IMR-90 (cell line): ENCODE results near the gene RBFOX1. TPM values are rescaled to one million over a fixed set of nuclear protein-coding genes. Genes with fewer than 3 reads are reported as not detected.

ENCODE experiments used
- ATAC-seq: fragments of 200-7000 bp; cut with Tn5 transposase; 2 replicates; pipeline ENCODE4 v1.9.1; 2020; ENCODE audit warnings: low read depth, mild to moderate bottlenecking, moderate library complexity
- BruUV-seq: library from RNA; stranded (reverse); fragments of 400-500 nt; replicated peaks from 2 replicates; lab custom pipeline; 2021; lab: Mats Ljungman, UMichigan
- CTCF ChIA-PET: fragments of 300-600 bp; formaldehyde crosslinking; extraction: SDS; loops from one replicate; lab custom pipeline; 2021; ENCODE audit warnings: antibody characterized with exemption; lab: Yijun Ruan, JAX
- POLR2A ChIA-PET: fragments of 300-600 bp; sonication (Branson Sonifier 250); formaldehyde crosslinking; loops from one replicate; lab custom pipeline; 2022; ENCODE audit warnings: antibody characterized with exemption; ENCODE audit not compliant: unreplicated experiment; lab: Charles Lee
- DNase-seq: peaks from one replicate; pipeline ENCODE4 v3.0.0; 2013
- H2AFZ ChIP-seq: replicated peaks from 2 replicates; pipeline ENCODE3; 2013; ENCODE audit warnings: low read length, mild to moderate bottlenecking; ENCODE audit not compliant: poor library complexity
- H2AK5ac ChIP-seq: 2 replicates; pipeline ENCODE4 v1.6.1; 2013; ENCODE audit warnings: low read depth, low read length, inconsistent platforms
- H2AK9ac ChIP-seq: replicated peaks from 2 replicates; pipeline ENCODE3; 2013; ENCODE audit warnings: mild to moderate bottlenecking, low read depth, low read length, moderate library complexity; ENCODE audit not compliant: poor library complexity
- H2BK120ac ChIP-seq: 2 replicates; pipeline ENCODE4 v1.6.1; 2013; ENCODE audit warnings: low read depth, low read length, inconsistent platforms
- H2BK15ac ChIP-seq: 3 replicates; pipeline ENCODE4 v1.6.1; 2013; ENCODE audit warnings: low read depth, low read length, inconsistent platforms
- H2BK20ac ChIP-seq: 2 replicates; pipeline ENCODE4 v1.6.1; 2013; ENCODE audit warnings: low read depth, mild to moderate bottlenecking, inconsistent platforms, low read length, moderate library complexity
- H2BK5ac ChIP-seq: 2 replicates; pipeline ENCODE4 v1.6.1; 2013; ENCODE audit warnings: mild to moderate bottlenecking, low read depth, low read length, inconsistent platforms; ENCODE audit not compliant: poor library complexity, severe bottlenecking
- H3K14ac ChIP-seq: replicated peaks from 2 replicates; pipeline ENCODE4 v1.6.1; 2013; ENCODE audit warnings: low read depth, low read length, inconsistent platforms
- H3K18ac ChIP-seq: 2 replicates; pipeline ENCODE4 v1.6.1; 2013; ENCODE audit warnings: low read depth, low read length, control low read depth
- H3K23ac ChIP-seq: 2 replicates; pipeline ENCODE4 v1.6.1; 2013; ENCODE audit warnings: low read depth, low read length, inconsistent platforms
- H3K27ac ChIP-seq: 2 replicates; pipeline ENCODE4 v1.5.1; 2013; ENCODE audit warnings: mild to moderate bottlenecking, control low read depth, low read length; ENCODE audit not compliant: insufficient read depth
- H3K27me3 ChIP-seq: 2 replicates; pipeline ENCODE4 v1.6.1; 2013; ENCODE audit warnings: low read length; ENCODE audit not compliant: control insufficient read depth, insufficient read depth
- H3K36me3 ChIP-seq: 2 replicates; pipeline ENCODE4 v1.6.1; 2013; ENCODE audit warnings: low read length, mixed read lengths; ENCODE audit not compliant: control insufficient read depth, insufficient read depth
- H3K4ac ChIP-seq: 2 replicates; pipeline ENCODE4 v1.6.1; 2013; ENCODE audit warnings: low read depth, low read length, inconsistent platforms
- H3K4me1 ChIP-seq: 2 replicates; pipeline ENCODE4 v1.6.1; 2013; ENCODE audit warnings: low read length, mixed read lengths; ENCODE audit not compliant: control insufficient read depth, insufficient read depth
- H3K4me2 ChIP-seq: 2 replicates; pipeline ENCODE4 v1.6.1; 2013; ENCODE audit warnings: low read depth, mild to moderate bottlenecking, control low read depth, low read length, moderate library complexity
- H3K4me3 ChIP-seq: 2 replicates; pipeline ENCODE4 v1.5.1; 2013; ENCODE audit warnings: low read depth, mild to moderate bottlenecking, control low read depth, low read length, moderate library complexity; ENCODE audit not compliant: insufficient read depth
- H3K56ac ChIP-seq: 2 replicates; pipeline ENCODE4 v1.6.1; 2013; ENCODE audit warnings: low read length, inconsistent platforms; ENCODE audit not compliant: insufficient read depth; ENCODE audit errors: extremely low read depth
- H3K79me1 ChIP-seq, 2 experiments: 2 replicates each; pipeline ENCODE4 v1.6.1; 2013; ENCODE audit warnings: low read length in 2 of 2, inconsistent platforms in 1 of 2, low read depth in 1 of 2
- H3K9ac ChIP-seq: 2 replicates; pipeline ENCODE4 v1.6.1; 2013; ENCODE audit warnings: low read depth, low read length, control low read depth
- H3K9me1 ChIP-seq: 2 replicates; pipeline ENCODE4 v1.6.1; 2013; ENCODE audit warnings: low read length, inconsistent platforms; ENCODE audit not compliant: insufficient read depth
- H3K9me3 ChIP-seq: 2 replicates; pipeline ENCODE4 v1.6.1; 2013; ENCODE audit warnings: low read length; ENCODE audit not compliant: control insufficient read depth, insufficient read depth
- H4K20me1 ChIP-seq: 2 replicates; pipeline ENCODE4 v1.6.1; 2013; ENCODE audit warnings: low read length, inconsistent platforms; ENCODE audit not compliant: insufficient read depth
- H4K5ac ChIP-seq: 2 replicates; pipeline ENCODE4 v1.6.1; 2013; ENCODE audit warnings: mild to moderate bottlenecking, low read depth, low read length, control low read depth
- H4K8ac ChIP-seq, 2 experiments: 2 replicates each; pipeline ENCODE4 v1.6.1; 2013; ENCODE audit warnings: low read depth in 2 of 2, low read length in 2 of 2, control low read depth in 1 of 2, inconsistent platforms in 1 of 2
- H4K91ac ChIP-seq: 2 replicates; pipeline ENCODE4 v1.6.1; 2013; ENCODE audit warnings: low read depth, low read length, inconsistent platforms; ENCODE audit not compliant: insufficient read depth
- CHD1 ChIP-seq: IDR thresholded peaks from 2 replicates; pipeline ENCODE4 v1.6.1; 2012; ENCODE audit warnings: low read depth, low read length, improper control_type of control experiment
- CTCF ChIP-seq: conservative IDR thresholded peaks from 2 replicates; pipeline ENCODE4 v1.5.1; 2012; ENCODE audit warnings: mild to moderate bottlenecking, low read depth, low read length, improper control_type of control experiment
- ELK1 ChIP-seq: fragments of 150-350 bp; IDR thresholded peaks from 2 replicates; pipeline ENCODE4 v1.6.1; 2016; ENCODE audit warnings: low read depth, mild to moderate bottlenecking, low read length, moderate library complexity, borderline replicate concordance
- FOS ChIP-seq: fragments of 150-350 bp; IDR thresholded peaks from 2 replicates; pipeline ENCODE4 v1.6.1; 2016; ENCODE audit warnings: low read depth, low read length
- MAZ ChIP-seq: IDR thresholded peaks from 2 replicates; pipeline ENCODE4 v1.6.1; 2012; ENCODE audit warnings: low read depth, mild to moderate bottlenecking, low read length, improper control_type of control experiment, moderate library complexity, borderline replicate concordance
- NFE2L2 ChIP-seq: fragments of 150-350 bp; IDR thresholded peaks from 2 replicates; pipeline ENCODE4 v1.6.1; 2016; ENCODE audit warnings: low read depth, mild to moderate bottlenecking, low read length
- RAD21 ChIP-seq: IDR thresholded peaks from 2 replicates; pipeline ENCODE4 v1.6.1; 2012; ENCODE audit warnings: low read length, improper control_type of control experiment
- SMC3 ChIP-seq: fragments of 150-350 bp; IDR thresholded peaks from 2 replicates; pipeline ENCODE4 v1.6.1; 2016; ENCODE audit warnings: low read depth, mild to moderate bottlenecking, antibody characterized with exemption, low read length, moderate library complexity
- USF2 ChIP-seq: fragments of 150-350 bp; IDR thresholded peaks from 2 replicates; pipeline ENCODE4 v1.6.1; 2017; ENCODE audit warnings: mild to moderate bottlenecking, antibody characterized with exemption, low read length, low read depth
- WGBS, 2 experiments: methylation state at CpG; one replicate each; pipeline versions ENCODE4 v1.1.5 to v1.1.7; 2013; ENCODE audit warnings: missing lambda C conversion rate in 2 of 2; ENCODE audit not compliant: insufficient read length in 1 of 2; ENCODE audit errors: extremely low coverage in 2 of 2; 5-methylcytosine and 5-hydroxymethylcytosine counted together
- dilution Hi-C: fragments of 300-500 bp; cut with HindIII; formaldehyde crosslinking; loops from one replicate; pipeline ENCODE4 v1.14.3; 2018; ENCODE audit warnings: low sequenced_read_pairs; ENCODE audit not compliant: unreplicated experiment
- in situ Hi-C: fragments of 300-500 bp; cut with MboI; formaldehyde crosslinking; loops from 3 replicates; pipeline ENCODE4 v1.14.3; 2019; ENCODE audit warnings: low sequenced_read_pairs, inconsistent platforms, mixed read lengths
- intact Hi-C: fragments of 100-400 bp; cut with micrococcal nuclease; formaldehyde crosslinking; loops from 2 replicates; pipeline ENCODE4 v1.10.0; 2022
- polyA plus RNA-seq, 3 experiments: library from polyadenylated mRNA; depleted of rRNA; stranded (reverse); fragments of >200 nt; gene quantifications; 2 replicates each; pipeline ENCODE4 v1.2.3, GENCODE V29; 2012; ENCODE audit warnings: low replicate concordance in 1 of 3
- total RNA-seq: library from RNA; depleted of rRNA; stranded (reverse); fragments of >200 nt; gene quantifications from 2 replicates; pipeline ENCODE4 v1.2.3, GENCODE V29; 2012

The RBFOX1 gene
- total and polyA plus RNA-seq, 2 of the 4 experiments (the other 2 are of a cell fraction): not detected

- no peak overlapping the region for H3K23ac ChIP-seq
- intact Hi-C loops: no loop called here
- H2BK20ac ChIP-seq: no peak overlapping the region
- ATAC-seq: no peak
- H2BK15ac ChIP-seq: no peak overlapping the region
- H3K4me1 ChIP-seq: no peaks in the 10 kb centered on the region
- H3K27me3 ChIP-seq: no peaks in the 10 kb centered on the region
- WGBS, 2 experiments: 20% methylated on average over 1 of the region's 7 CpGs; no CpG with 5 or more reads in 1 of the 2 experiments
- H3K27ac ChIP-seq: no peak overlapping the region
- H3K9me1 ChIP-seq: no peaks in the 10 kb centered on the region
- POLR2A ChIA-PET: no interaction called here
- H3K18ac ChIP-seq: no peak overlapping the region
- H3K56ac ChIP-seq: no peak overlapping the region
- H3K14ac ChIP-seq: no peak overlapping the region
- no peak overlapping the region for H2AFZ ChIP-seq
- dilution Hi-C loops: no loop called here
- H2AK5ac ChIP-seq: no peak overlapping the region
- no peaks in the 10 kb centered on the region for H3K36me3 ChIP-seq
- H3K4me2 ChIP-seq: no peak overlapping the region
- H3K4me3 ChIP-seq: no peak overlapping the region
- CTCF ChIA-PET: no interaction called here
- H4K5ac ChIP-seq: no peak overlapping the region
- H3K79me1 ChIP-seq: no peaks in the 10 kb centered on the region
- H3K4ac ChIP-seq: no peak overlapping the region
- H4K91ac ChIP-seq: no peak overlapping the region
- peaks cover 18% of the 10 kb centered on the region for H3K9me3 ChIP-seq
- no TSS peak for BruUV-seq
- no peak overlapping the region for H2BK120ac ChIP-seq
- no peaks in the 10 kb centered on the region for H4K20me1 ChIP-seq
- no peak overlapping the region for H3K9ac ChIP-seq
- TF ChIP-seq CHD1: no peak
- no peak for TF ChIP-seq ELK1
- no peak for TF ChIP-seq FOS
- no peak for TF ChIP-seq CTCF
- no peak for TF ChIP-seq MAZ
- no peak for TF ChIP-seq SMC3
- TF ChIP-seq USF2: no peak
- TF ChIP-seq NFE2L2: no peak
- no peak for TF ChIP-seq RAD21
- DNase-seq: no peak
- no peak overlapping the region for H2AK9ac ChIP-seq
- no peak overlapping the region for H4K8ac ChIP-seq
- H2BK5ac ChIP-seq: no peak overlapping the region
- in situ Hi-C loops: no loop called here
These were observed 117.2 kb downstream of the RBFOX1 start for GRCh38 chr16:7449808-7450207.
